H9 (cell line): ENCODE measurements around the gene TEX48. TPM values are rescaled to one million over a fixed set of nuclear protein-coding genes. Genes with fewer than 3 reads are reported as not detected.

ENCODE experiments used
- DNase-seq: peaks from one replicate; pipeline ENCODE4 v3.0.0-alpha.2; 2017
- H2AFZ ChIP-seq: one replicate; pipeline ENCODE4 v1.6.1; 2013; ENCODE audit warnings: mild to moderate bottlenecking, low read length, control low read depth, moderate library complexity
- H2AK5ac ChIP-seq: 2 replicates; pipeline ENCODE4 v1.6.1; 2013; ENCODE audit warnings: low read length, control low read depth, mixed read lengths; ENCODE audit not compliant: insufficient read length
- H2BK120ac ChIP-seq: one replicate; pipeline ENCODE4 v1.6.1; 2013; ENCODE audit warnings: low read depth, mild to moderate bottlenecking, low read length, control low read depth, inconsistent platforms; ENCODE audit not compliant: poor library complexity, severe bottlenecking
- H2BK12ac ChIP-seq: 2 replicates; pipeline ENCODE4 v1.6.1; 2013; ENCODE audit warnings: low read length, control low read depth, mixed read lengths, low read depth; ENCODE audit not compliant: insufficient read length
- H2BK15ac ChIP-seq: 2 replicates; pipeline ENCODE4 v1.6.1; 2013; ENCODE audit warnings: low read depth, low read length, control low read depth
- H2BK20ac ChIP-seq: one replicate; pipeline ENCODE4 v1.6.1; 2013; ENCODE audit warnings: low read depth, mild to moderate bottlenecking, low read length, control low read depth, inconsistent platforms; ENCODE audit not compliant: poor library complexity, severe bottlenecking
- H2BK5ac ChIP-seq: 2 replicates; pipeline ENCODE4 v1.6.1; 2013; ENCODE audit warnings: low read length, control low read depth, mixed read lengths; ENCODE audit not compliant: insufficient read length
- H3K14ac ChIP-seq: 2 replicates; pipeline ENCODE4 v1.6.1; 2013; ENCODE audit warnings: low read length, control low read depth; ENCODE audit not compliant: insufficient read depth
- H3K18ac ChIP-seq: 2 replicates; pipeline ENCODE4 v1.6.1; 2013; ENCODE audit warnings: low read depth, mild to moderate bottlenecking, mixed read lengths, low read length, control low read depth; ENCODE audit not compliant: insufficient read length
- H3K23ac ChIP-seq: 2 replicates; pipeline ENCODE4 v1.6.1; 2013; ENCODE audit warnings: low read length, control low read depth, mixed read lengths, low read depth; ENCODE audit not compliant: insufficient read length
- H3K23me2 ChIP-seq: 2 replicates; pipeline ENCODE4 v1.6.1; 2013; ENCODE audit warnings: low read depth, mild to moderate bottlenecking, mixed read lengths, low read length, control low read depth; ENCODE audit not compliant: insufficient read length, poor library complexity, severe bottlenecking
- H3K27ac ChIP-seq: 2 replicates; pipeline ENCODE4 v1.5.1; 2013; ENCODE audit warnings: low read length, control low read depth, mixed read lengths, low read depth; ENCODE audit not compliant: insufficient read length
- H3K27me3 ChIP-seq: 2 replicates; pipeline ENCODE4 v1.6.1; 2013; ENCODE audit warnings: low read length, control low read depth, inconsistent platforms; ENCODE audit not compliant: insufficient read depth
- H3K4ac ChIP-seq: 2 replicates; pipeline ENCODE4 v1.6.1; 2013; ENCODE audit warnings: low read depth, mild to moderate bottlenecking, control low read depth, inconsistent platforms, low read length, moderate library complexity
- H3K4me1 ChIP-seq: 2 replicates; pipeline ENCODE4 v1.6.1; 2013; ENCODE audit warnings: low read length, control low read depth, inconsistent platforms; ENCODE audit not compliant: insufficient read depth
- H3K4me2 ChIP-seq: 2 replicates; pipeline ENCODE4 v1.6.1; 2013; ENCODE audit warnings: low read length, control low read depth, mixed read lengths; ENCODE audit not compliant: insufficient read length, insufficient read depth
- H3K56ac ChIP-seq: 2 replicates; pipeline ENCODE4 v1.6.1; 2013; ENCODE audit warnings: low read depth, mild to moderate bottlenecking, mixed read lengths, low read length, control low read depth; ENCODE audit not compliant: insufficient read length
- H3K79me1 ChIP-seq: 2 replicates; pipeline ENCODE4 v1.6.1; 2013; ENCODE audit warnings: low read depth, mild to moderate bottlenecking, moderate library complexity, low read length, control low read depth, inconsistent platforms; ENCODE audit not compliant: insufficient read depth, poor library complexity, severe bottlenecking
- H3K79me2 ChIP-seq: 2 replicates; pipeline ENCODE4 v1.6.1; 2013; ENCODE audit warnings: low read length, control low read depth, inconsistent platforms; ENCODE audit not compliant: insufficient read depth
- H3K9ac ChIP-seq: 2 replicates; pipeline ENCODE4 v1.6.1; 2013; ENCODE audit warnings: low read length, control low read depth, mixed read lengths; ENCODE audit not compliant: insufficient read length; ENCODE audit errors: extremely low read depth
- H3K9me3 ChIP-seq: one replicate; pipeline ENCODE4 v1.6.1; 2013; ENCODE audit warnings: low read depth, low read length, inconsistent platforms; ENCODE audit not compliant: control insufficient read depth
- H3T11ph ChIP-seq: one replicate; pipeline ENCODE4 v1.6.1; 2013; ENCODE audit warnings: mild to moderate bottlenecking, low read length, control low read depth, inconsistent platforms
- H4K20me1 ChIP-seq: one replicate; pipeline ENCODE4 v1.6.1; 2013; ENCODE audit not compliant: control insufficient read depth, insufficient read length, insufficient read depth
- H4K5ac ChIP-seq: 2 replicates; pipeline ENCODE4 v1.6.1; 2013; ENCODE audit warnings: low read depth, mild to moderate bottlenecking, mixed read lengths, low read length, control low read depth; ENCODE audit not compliant: insufficient read length
- H4K8ac ChIP-seq: replicated peaks from 2 replicates; pipeline ENCODE4 v1.6.1; 2013; ENCODE audit warnings: low read length, control low read depth, mixed read lengths, low read depth; ENCODE audit not compliant: insufficient read length
- H4K91ac ChIP-seq: 2 replicates; pipeline ENCODE4 v1.6.1; 2013; ENCODE audit warnings: low read depth, mild to moderate bottlenecking, moderate library complexity, mixed read lengths, low read length, control low read depth; ENCODE audit not compliant: insufficient read length
- H3K27ac Mint-ChIP-seq, 3 experiments: 2 replicates in 2 of 3; 3 replicates in 1 of 3; pipeline ENCODE4 v1.8.0; 2020 to 2021; ENCODE audit warnings: mixed read lengths in 3 of 3, mild to moderate bottlenecking in 1 of 3, moderate library complexity in 1 of 3
- H3K27me3 Mint-ChIP-seq: 2 replicates; pipeline ENCODE4 v1.8.0; 2021; ENCODE audit warnings: low read depth, mild to moderate bottlenecking, moderate library complexity, mixed read lengths
- H3K36me3 Mint-ChIP-seq, 3 experiments: 2 replicates in 2 of 3; 3 replicates in 1 of 3; pipeline ENCODE4 v1.8.0; 2020 to 2021; ENCODE audit warnings: low read depth in 3 of 3, mixed read lengths in 3 of 3; ENCODE audit not compliant: insufficient read depth in 1 of 3
- H3K4me1 Mint-ChIP-seq, 2 experiments: 2 replicates each; pipeline ENCODE4 v1.8.0; 2020; ENCODE audit warnings: mixed read lengths in 2 of 2
- H3K4me3 Mint-ChIP-seq, 2 experiments: 2 replicates in 1 of 2; 3 replicates in 1 of 2; pipeline ENCODE4 v1.8.0; 2020 to 2021; ENCODE audit warnings: mild to moderate bottlenecking in 2 of 2, mixed read lengths in 2 of 2, moderate library complexity in 1 of 2
- H3K9me3 Mint-ChIP-seq, 2 experiments: 2 replicates in 1 of 2; 3 replicates in 1 of 2; pipeline ENCODE4 v1.8.0; 2020; ENCODE audit warnings: mild to moderate bottlenecking in 2 of 2, mixed read lengths in 2 of 2, moderate library complexity in 1 of 2
- CTCF ChIP-seq: fragments of 200-600 bp; sonication (generic); conservative IDR thresholded peaks from 3 replicates; pipeline ENCODE4 v1.8.0; 2021; ENCODE audit warnings: antibody characterized with exemption, mild to moderate bottlenecking
- WGBS: extraction: QIAGEN DNeasy Blood & Tissue Kit; methylation state at CpG from one replicate; pipeline ENCODE4 v1.1.7; 2013; ENCODE audit warnings: missing lambda C conversion rate, low lambda C conversion rate, mixed read lengths; ENCODE audit not compliant: insufficient read length; ENCODE audit errors: extremely low coverage; 5-methylcytosine and 5-hydroxymethylcytosine counted together
- total RNA-seq: library from RNA; stranded (reverse); gene quantifications from 2 replicates; pipeline ENCODE4 v1.2.1, GENCODE V29; 2021

Gene TEX48
- total RNA-seq, 1 experiment from 2014 or later: not detected

DNA sequence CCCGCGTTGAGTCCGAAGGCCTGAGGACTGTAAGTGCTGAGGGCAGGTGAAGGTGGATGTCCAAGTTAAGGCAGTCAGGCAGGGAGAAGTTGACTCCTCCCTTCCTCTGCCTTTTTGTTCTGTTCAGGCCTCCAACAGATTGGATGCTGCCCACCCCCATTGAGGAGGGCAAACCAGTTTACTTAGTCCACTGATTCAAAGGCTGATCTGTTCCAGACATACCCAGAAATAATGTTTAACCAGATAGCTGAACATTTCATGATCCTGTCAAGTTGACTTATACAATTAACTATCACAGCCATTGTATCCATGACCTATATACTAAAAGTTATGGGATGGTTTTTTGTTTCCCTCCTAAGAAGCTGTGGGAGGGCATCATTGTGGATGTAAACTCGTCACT, 8.3 kb upstream of the TEX48 start:
- no peak overlapping the region for H2BK120ac ChIP-seq
- H3K9me3 Mint-ChIP-seq: no peaks in the 10 kb centered on the region
- no peak overlapping the region for H3K4me3 Mint-ChIP-seq
- H3K23me2 ChIP-seq: no peaks in the 10 kb centered on the region
- no peak for DNase-seq
- no peaks in the 10 kb centered on the region for H3K9me3 ChIP-seq
- no peak overlapping the region for H2BK12ac ChIP-seq
- H3K4ac ChIP-seq: no peak overlapping the region
- no peak overlapping the region for H2BK20ac ChIP-seq
- H2AFZ ChIP-seq: no peak overlapping the region
- H3K4me1 ChIP-seq: no peaks in the 10 kb centered on the region
- no peak overlapping the region for H3T11ph ChIP-seq
- H3K79me1 ChIP-seq: no peaks in the 10 kb centered on the region
- no peaks in the 10 kb centered on the region for H3K36me3 Mint-ChIP-seq
- H2BK15ac ChIP-seq: no peak overlapping the region
- peaks cover 57% of the 10 kb centered on the region for H3K27me3 Mint-ChIP-seq
- H3K27ac ChIP-seq: no peak overlapping the region
- no peak overlapping the region for H3K23ac ChIP-seq
- H2AK5ac ChIP-seq: no peak overlapping the region
- no CpG with 5 or more reads among the region's 4 CpGs for WGBS
- H2BK5ac ChIP-seq: no peak overlapping the region
- H3K79me2 ChIP-seq: no peaks in the 10 kb centered on the region
- H3K4me1 Mint-ChIP-seq: peaks cover 10 to 18% of the 10 kb centered on the region in 2 experiments
- no peak overlapping the region for H4K8ac ChIP-seq
- H3K27me3 ChIP-seq: no peaks in the 10 kb centered on the region; the same call in 1 of the 2 replicates
- no peak overlapping the region for H3K18ac ChIP-seq
- H3K56ac ChIP-seq: no peak overlapping the region
- no peak overlapping the region; a peak in 1 of 7 replicates for H3K27ac Mint-ChIP-seq
- no peak overlapping the region for H3K4me2 ChIP-seq
- no peak overlapping the region for H4K5ac ChIP-seq
- no peak for TF ChIP-seq CTCF
- H4K91ac ChIP-seq: no peak overlapping the region
- no peaks in the 10 kb centered on the region for H4K20me1 ChIP-seq
- no peak overlapping the region for H3K14ac ChIP-seq
- no peak overlapping the region for H3K9ac ChIP-seq
